GM12801 (cell line): ENCODE results near the gene BRI3BP.

Source experiments
- CTCF ChIP-seq: IDR thresholded peaks from one replicate; pipeline ENCODE4 v1.5.1; 2011; ENCODE audit warnings: control low read depth; ENCODE audit not compliant: insufficient read length; ENCODE audit errors: extremely low read depth

BRI3BP gene

GRCh38 chr12:124993626-124994436, at the start of gene BRI3BP:
BRI3BP (plus strand) TSS chr12:124993645; CDS start chr12:124993791, 146 bp downstream.
- TF ChIP-seq CTCF: no peak

DNA sequence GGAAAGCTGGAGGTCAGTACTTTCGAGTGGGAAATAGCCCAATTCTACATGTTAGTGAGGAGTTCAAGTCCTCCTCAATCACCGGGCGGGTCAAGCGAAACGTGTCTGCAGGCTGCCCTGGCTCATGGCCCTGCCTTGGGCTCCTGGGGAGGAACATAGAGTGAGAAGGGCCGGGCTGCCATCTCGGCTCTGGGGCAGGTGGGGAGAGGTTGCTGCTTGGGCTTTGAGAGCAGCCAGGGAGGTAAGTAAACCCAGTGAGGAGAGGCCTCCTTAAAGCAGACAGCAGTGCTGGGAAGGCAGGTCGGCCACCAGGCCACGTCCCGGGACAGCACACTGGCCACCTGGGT, 47.0 kb upstream of the BRI3BP start:
- no peak for TF ChIP-seq CTCF

- no peak for TF ChIP-seq CTCF
Measured at GRCh38 chr12:124947013-124947412, 46.4 kb upstream of the BRI3BP start.

GRCh38 chr12:124947561-124948398, 45.7 kb upstream of the BRI3BP start:
- no peak for TF ChIP-seq CTCF

- no peak for TF ChIP-seq CTCF
Measured at GRCh38 chr12:124949066-124949465, 44.4 kb upstream of the BRI3BP start.

DNA sequence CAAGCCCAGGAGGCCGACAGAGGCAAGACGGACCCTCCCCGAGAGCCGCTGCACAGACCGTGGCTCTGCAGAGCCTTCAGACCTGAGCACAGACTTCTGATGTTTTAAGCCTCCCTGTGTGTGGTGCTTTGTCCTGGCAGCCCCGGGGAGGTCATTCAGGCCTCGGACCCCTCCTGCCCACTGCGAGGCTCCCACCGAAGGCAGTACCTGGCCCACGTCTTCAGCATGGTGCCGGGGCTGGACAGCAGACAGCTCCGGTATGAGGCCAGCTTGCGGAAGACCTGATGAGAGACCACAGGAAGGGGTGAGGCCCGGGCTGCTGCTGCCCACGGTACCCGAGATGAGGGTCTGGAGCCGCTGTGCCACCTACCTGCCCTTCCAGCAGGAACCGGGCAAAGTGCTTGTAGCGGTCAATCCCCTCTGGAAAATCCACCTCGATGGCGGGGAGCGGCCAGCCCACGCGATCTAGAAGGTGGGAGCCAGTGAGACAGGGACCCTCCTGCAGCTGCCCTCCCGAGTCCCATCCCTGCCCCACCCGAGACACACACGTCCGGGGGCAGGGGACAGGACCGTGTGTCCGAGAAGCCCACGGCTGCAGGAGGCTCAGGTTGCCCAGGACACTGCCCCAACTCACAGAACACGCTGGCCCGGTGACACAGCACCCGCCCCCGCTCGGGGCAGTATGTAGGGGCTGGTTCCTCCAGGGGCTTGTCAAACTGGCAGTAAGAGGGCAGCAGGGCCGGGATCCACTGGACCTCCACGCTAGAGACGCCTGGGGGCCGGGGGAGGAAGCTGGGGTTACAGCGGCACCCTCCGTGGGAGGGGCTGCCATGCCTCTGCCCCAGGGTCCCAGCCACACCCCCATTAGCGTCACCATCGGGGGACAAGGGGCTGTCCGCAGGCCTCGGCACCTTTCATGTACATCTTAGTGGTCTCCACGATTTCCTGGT, 43.4 kb upstream of the BRI3BP start:
- no peak for TF ChIP-seq CTCF
